ENCODE results near the gene CSF2RB. TPM values are rescaled to one million over a fixed set of nuclear protein-coding genes. Genes with fewer than 3 reads are reported as not detected.

The CSF2RB gene
- total and polyA plus RNA-seq, 5 experiments from 2014 or later: 0.41 to 0.60 TPM; not detected in 3

DNA sequence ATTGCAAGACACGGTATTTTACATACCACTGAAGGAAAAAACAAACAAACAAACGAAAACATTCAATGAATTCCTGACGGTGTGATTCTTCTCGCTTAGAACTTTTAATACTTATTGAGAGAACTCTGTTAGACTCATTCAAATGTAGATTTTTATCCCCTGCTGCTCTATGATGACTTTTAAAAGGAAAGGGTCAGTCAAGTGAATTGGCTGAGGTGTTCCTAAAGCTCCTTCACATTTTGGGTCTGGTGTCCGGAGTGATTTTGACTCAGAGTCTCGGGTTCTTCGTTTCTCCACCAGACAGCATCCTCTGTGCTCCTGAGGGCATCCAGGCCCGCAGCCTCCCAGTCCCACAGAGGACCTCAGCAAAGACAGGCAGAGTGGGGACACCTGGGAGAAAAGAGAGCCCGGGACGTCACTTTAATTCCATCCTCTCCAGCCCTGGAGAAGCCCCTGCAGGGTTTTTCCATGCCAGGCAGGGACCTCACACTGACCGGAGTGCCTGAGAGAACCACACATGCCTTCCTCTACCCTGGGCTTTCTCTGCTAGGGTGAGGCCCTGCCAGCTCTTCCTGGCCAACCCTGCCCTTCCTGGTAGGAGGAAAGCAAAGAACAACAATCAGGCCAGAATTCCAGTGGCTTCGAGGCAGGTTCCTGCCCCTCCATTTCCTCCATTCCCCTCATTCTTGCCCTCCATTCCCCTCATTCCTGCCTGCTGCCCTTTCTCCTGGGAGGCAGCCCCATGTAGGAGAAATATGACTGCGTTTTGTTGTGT, 1.4 kb upstream of the CSF2RB start:
- H3K27ac Mint-ChIP-seq: no peak overlapping the region
- H3K27me3 Mint-ChIP-seq: peaks cover 20 to 64% (median 24%) of the 10 kb centered on the region in 5 donors
- H3K4me1 Mint-ChIP-seq: peaks cover 0 to 16% (median under 1%) of the 10 kb centered on the region in 4 donors
- no peak overlapping the region for H3K4me3 Mint-ChIP-seq
- H3K36me3 Mint-ChIP-seq: no peaks in the 10 kb centered on the region
- POLR2A ChIA-PET: interaction anchor here (0.6 kb wide), 1 partner anchor 119 kb away, joined by 3 read pairs; no protein-coding TSS in a partner anchor
- ATAC-seq: no peak
- DNase-seq: no peak
- H3K9me3 Mint-ChIP-seq: no peaks in the 10 kb centered on the region

DNA sequence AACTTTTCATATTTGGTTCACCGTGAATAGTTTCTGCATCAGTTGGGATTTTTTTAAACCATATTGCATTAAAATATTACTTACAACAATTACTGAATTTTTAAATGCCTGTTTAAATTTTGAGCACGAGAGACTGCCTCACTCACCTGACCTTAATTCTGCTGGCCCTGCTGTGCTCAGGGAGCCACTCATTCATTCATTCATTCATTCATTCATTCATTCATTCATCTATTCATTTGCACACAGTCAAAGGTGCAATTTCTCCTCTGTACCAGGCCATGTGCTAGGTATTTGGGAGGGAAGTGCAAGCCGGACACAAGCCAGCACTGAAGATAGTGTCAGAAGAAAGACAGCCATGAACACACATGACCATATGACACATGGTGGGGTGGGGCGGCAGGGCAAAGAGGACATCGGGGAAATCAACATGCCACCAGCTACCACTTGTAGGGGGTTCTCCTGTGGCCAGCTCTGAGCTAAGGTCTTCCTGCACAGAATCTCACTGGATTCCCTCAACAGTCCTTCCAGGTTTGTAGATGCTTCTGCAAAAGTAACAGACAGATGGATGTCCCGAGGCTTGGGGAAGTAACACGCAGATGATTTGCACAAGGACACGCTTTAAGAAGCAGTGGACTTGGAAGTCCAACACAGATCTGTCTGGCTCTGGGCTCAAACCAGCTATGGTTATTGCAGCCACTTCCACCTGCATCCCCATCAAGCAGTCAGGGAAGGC, 568 bp upstream of the CSF2RB start:
- Mint-ChIP-seq H3K36me3 (no peaks in the 10 kb centered on the region), H3K27me3 (peaks cover 13 to 61% (median 25%) of the 10 kb centered on the region in 5 donors), H3K4me3 (peak overlapping the region in 1 of 10 donors; percentile 84), H3K27ac (peak overlapping the region in 2 of 10 donors; percentile 42 to 68), H3K9me3 (no peaks in the 10 kb centered on the region), H3K4me1 (peaks cover 0 to 16% (median under 1%) of the 10 kb centered on the region in 4 donors)
- POLR2A ChIA-PET: no interaction called here
- DNase-seq: no peak
- no peak for ATAC-seq

DNA sequence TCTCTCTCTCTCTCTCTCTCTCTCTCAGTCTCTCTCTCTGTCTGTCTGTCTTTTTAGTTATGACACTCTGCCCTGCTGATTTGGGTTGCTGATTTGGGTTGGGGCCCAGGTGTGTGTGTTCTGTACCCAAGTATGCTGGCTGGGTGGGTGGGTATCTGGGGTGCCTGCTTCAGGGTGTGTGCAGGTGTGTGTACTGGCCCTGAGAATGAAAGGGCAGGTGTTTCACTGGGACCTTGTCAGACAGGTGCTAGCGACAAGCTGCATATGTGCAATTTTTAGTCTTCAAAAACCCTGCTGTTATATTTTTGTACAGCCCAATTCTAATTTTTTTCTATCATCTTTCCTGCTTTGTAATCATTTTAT, 943 bp downstream of the CSF2RB start:
- H3K27me3 Mint-ChIP-seq: peaks cover 6 to 58% (median 25%) of the 10 kb centered on the region in 5 donors
- DNase-seq (no peak), ATAC-seq (no peak)
- peak overlapping the region in 1 of 10 donors; percentile 84 for H3K4me3 Mint-ChIP-seq
- POLR2A ChIA-PET: no interaction called here
- H3K27ac Mint-ChIP-seq: peak overlapping the region in 1 of 10 donors; percentile 42
- peaks cover 0 to 16% (median under 1%) of the 10 kb centered on the region in 4 donors for H3K4me1 Mint-ChIP-seq
- peaks cover 0 to 5% (median 0%) of the 10 kb centered on the region in 9 donors for H3K9me3 Mint-ChIP-seq
- H3K36me3 Mint-ChIP-seq: no peaks in the 10 kb centered on the region

DNA sequence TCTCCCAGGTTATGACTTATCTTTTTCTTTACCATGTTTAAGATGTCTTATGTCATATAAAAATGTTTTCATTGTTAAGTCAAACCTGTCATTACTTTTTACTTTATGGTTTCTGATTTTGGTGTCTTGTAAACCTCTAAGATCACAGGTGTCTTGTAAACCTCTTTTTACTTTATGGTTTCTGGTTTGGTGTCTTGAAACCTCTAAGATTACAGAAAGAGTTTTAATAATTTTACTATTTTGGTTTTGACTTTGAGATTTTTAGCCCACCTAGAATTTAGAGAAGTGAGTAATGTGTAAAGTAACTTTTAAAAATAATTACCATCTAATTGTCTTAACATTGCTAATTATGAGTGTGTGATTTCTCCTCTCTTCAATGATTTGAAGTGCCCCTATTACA, 2.6 kb downstream of the CSF2RB start:
- H3K4me1 Mint-ChIP-seq: peaks cover 0 to 18% (median under 1%) of the 10 kb centered on the region in 4 donors
- peaks cover 5 to 58% (median 21%) of the 10 kb centered on the region in 5 donors for H3K27me3 Mint-ChIP-seq
- H3K9me3 Mint-ChIP-seq: peaks cover 0 to 5% (median 0%) of the 10 kb centered on the region in 9 donors
- no peak overlapping the region for H3K4me3 Mint-ChIP-seq
- DNase-seq (no peak), ATAC-seq (no peak)
- H3K27ac Mint-ChIP-seq: no peak overlapping the region
- POLR2A ChIA-PET: no interaction called here
- no peaks in the 10 kb centered on the region for H3K36me3 Mint-ChIP-seq

DNA sequence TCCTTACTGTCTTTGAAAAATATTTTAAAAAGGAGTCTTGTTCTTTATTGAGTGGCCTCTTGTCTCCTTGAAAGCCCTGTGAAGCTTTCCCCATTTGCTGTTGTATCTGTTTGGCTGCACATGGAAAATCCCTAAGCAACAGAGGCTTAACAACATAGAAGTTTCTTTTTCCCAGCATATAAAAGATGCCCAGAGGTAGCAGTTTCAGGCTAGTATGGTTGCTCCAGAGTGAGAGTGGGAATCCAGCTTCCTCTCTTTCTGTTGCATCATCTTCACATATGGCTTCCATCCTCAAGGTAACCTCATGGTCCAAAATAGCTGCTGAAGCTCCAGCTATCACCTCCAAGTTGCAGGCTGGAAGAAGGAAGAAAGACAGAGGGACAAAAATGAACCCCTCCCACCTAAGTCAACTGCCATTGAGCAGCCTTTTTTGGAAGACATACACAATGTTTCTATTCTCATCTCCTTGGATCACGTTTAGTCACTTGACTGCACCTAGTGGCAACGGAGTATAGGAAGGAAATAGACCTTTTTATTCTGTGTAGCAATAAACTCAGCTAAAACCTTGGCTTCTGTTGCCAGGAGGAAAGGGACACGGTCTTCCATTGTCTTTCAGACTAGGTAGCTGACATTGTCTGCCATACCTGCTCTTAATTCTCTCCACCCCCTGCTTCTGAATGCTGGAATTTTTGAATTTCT, 5.3 kb downstream of the CSF2RB start:
- ATAC-seq (no peak), DNase-seq (no peak)
- POLR2A ChIA-PET: no interaction called here
- Mint-ChIP-seq H3K27ac (no peak overlapping the region), H3K4me1 (peaks cover 0 to 14% (median 0%) of the 10 kb centered on the region in 4 donors), H3K36me3 (no peaks in the 10 kb centered on the region), H3K27me3 (peaks cover 4 to 38% (median 15%) of the 10 kb centered on the region in 5 donors), H3K9me3 (peaks cover 0 to 5% (median 0%) of the 10 kb centered on the region in 9 donors), H3K4me3 (no peak overlapping the region)

DNA sequence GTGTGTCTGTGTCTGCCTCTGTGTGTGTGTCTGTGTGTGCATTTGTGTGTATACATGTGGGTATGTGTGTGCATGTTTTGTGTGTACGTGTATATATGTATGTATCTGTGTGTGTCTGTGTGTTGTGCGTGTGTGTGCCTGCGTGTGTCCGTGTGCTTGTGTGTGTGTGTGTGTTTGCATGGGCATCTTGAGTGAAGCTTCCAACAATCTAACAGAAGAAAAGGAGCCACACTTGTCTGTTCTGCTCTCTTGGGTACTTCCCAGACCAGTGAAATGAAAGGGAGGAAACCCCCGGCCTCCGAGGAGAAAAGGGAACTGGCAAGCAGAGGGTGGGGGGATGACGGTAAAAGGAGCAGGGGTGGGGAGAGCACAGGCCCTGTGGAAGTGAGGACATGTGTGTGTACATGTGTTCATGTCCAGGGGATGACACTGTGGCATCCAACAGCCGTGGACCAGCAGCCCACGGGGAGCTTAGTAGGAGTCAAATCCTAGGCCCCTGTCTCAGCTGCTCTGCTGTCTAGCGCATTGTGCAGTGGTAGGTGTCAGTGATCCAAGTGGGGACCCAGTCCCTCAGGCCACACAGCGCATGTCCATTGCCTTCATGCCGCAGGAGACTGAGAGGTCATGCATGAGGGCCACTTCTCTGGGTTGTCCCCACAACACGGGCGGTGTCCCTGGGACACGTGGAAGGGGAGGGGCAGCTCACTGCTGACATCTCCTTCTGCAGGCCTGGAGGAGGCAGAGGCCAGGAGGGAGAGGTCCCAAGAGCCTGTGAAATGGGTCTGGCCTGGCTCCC, 8.1 kb downstream of the CSF2RB start:
- POLR2A ChIA-PET: no interaction called here
- peaks cover 0 to 5% (median 0%) of the 10 kb centered on the region in 9 donors for H3K9me3 Mint-ChIP-seq
- H3K27me3 Mint-ChIP-seq: peaks cover 12 to 45% (median 20%) of the 10 kb centered on the region in 5 donors
- no peak overlapping the region for H3K27ac Mint-ChIP-seq
- DNase-seq: no peak
- H3K4me3 Mint-ChIP-seq: no peak overlapping the region
- H3K36me3 Mint-ChIP-seq: no peaks in the 10 kb centered on the region
- ATAC-seq: no peak
- H3K4me1 Mint-ChIP-seq: peaks cover 0 to 6% (median 1%) of the 10 kb centered on the region in 4 donors

DNA sequence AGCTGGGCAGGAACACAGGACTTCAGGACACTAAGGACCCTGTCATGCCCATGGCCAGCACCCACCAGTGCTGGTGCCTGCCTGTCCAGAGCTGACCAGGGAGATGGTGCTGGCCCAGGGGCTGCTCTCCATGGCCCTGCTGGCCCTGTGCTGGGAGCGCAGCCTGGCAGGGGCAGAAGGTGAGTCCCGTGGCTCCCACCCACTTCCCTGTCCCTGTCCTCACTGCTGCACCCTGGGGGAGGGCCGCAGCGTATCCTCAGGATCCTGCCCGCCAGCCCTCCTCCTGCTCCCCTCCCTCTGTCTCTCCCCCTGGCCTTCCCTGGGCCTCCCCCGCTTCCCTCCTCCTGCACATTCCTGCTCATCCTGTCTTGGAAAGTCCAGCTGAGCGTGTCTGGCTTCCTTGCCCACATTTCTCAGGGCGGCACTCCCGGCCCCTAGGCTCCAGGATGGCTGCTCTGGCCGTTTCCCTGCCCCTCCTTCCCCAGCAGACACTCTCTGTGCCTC, 8.7 kb downstream of the CSF2RB start:
- Mint-ChIP-seq H3K4me1 (peaks cover 0 to 6% (median 1%) of the 10 kb centered on the region in 4 donors), H3K27ac (no peak overlapping the region), H3K9me3 (peaks cover 0 to 5% (median 0%) of the 10 kb centered on the region in 9 donors), H3K27me3 (peaks cover 12 to 44% (median 21%) of the 10 kb centered on the region in 5 donors), H3K36me3 (no peaks in the 10 kb centered on the region), H3K4me3 (no peak overlapping the region)
- POLR2A ChIA-PET: no interaction called here
- no peak for DNase-seq
- no peak for ATAC-seq

DNA sequence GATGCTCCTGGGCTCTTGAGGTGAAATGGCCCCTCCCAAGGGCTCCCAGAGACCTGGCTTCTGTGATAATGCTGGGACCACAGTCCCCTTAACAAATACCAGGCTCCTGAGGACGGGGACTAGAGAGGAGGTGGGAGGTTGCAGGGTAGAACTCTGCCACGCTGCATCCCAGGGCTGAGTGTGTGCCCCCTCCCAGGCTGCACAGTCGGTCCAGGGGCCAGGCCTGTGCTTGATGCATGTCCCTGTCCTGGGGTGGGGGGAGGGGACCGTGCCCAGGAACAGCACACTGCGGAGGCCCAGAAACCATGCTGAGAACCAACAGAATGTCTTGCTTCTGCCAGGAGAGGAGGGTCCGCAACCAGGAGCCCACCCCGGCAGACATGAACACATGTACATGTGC, 9.3 kb downstream of the CSF2RB start:
- H3K9me3 Mint-ChIP-seq: peaks cover 0 to 5% (median 0%) of the 10 kb centered on the region in 9 donors
- no peak overlapping the region for H3K27ac Mint-ChIP-seq
- H3K4me1 Mint-ChIP-seq: peaks cover 0 to 6% (median 1%) of the 10 kb centered on the region in 4 donors
- H3K4me3 Mint-ChIP-seq: no peak overlapping the region
- POLR2A ChIA-PET: no interaction called here
- DNase-seq (no peak), ATAC-seq (no peak)
- no peaks in the 10 kb centered on the region for H3K36me3 Mint-ChIP-seq
- H3K27me3 Mint-ChIP-seq: peaks cover 12 to 43% (median 26%) of the 10 kb centered on the region in 5 donors

DNA sequence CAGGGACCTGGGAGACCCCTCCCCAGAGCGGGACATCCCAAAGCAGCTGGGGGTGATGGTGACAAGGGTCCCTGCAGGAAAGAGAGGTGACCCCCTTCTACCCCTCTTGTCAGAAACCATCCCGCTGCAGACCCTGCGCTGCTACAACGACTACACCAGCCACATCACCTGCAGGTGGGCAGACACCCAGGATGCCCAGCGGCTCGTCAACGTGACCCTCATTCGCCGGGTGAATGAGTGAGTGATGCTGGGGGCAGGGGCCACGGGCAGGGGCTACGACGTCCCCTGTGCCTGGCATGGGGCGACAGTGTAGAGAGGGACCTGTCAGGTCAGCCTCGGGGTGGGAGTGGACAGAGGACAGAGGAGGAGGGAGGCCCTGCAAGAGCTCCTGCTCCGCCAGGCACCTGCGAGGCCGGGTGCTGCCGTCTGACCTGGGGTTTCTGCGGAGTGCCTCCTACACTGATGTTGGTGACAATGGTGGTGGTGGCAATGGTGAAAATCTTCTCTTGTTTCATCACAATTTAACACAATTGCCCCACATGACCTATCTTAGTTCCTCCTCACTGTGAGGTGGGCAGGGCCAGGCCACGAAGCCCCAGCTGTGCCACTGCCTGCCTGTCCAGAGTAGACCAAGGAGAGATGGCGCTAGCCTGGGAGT, 9.8 kb downstream of the CSF2RB start:
- Mint-ChIP-seq H3K36me3 (no peaks in the 10 kb centered on the region), H3K4me3 (no peak overlapping the region), H3K9me3 (peaks cover 0 to 5% (median 0%) of the 10 kb centered on the region in 9 donors), H3K4me1 (peaks cover 0 to 6% (median 1%) of the 10 kb centered on the region in 4 donors), H3K27ac (no peak overlapping the region), H3K27me3 (peaks cover 12 to 43% (median 27%) of the 10 kb centered on the region in 5 donors)
- POLR2A ChIA-PET: no interaction called here
- DNase-seq (peak in 1 of 10 donors; percentile 41), ATAC-seq (no peak)

DNA sequence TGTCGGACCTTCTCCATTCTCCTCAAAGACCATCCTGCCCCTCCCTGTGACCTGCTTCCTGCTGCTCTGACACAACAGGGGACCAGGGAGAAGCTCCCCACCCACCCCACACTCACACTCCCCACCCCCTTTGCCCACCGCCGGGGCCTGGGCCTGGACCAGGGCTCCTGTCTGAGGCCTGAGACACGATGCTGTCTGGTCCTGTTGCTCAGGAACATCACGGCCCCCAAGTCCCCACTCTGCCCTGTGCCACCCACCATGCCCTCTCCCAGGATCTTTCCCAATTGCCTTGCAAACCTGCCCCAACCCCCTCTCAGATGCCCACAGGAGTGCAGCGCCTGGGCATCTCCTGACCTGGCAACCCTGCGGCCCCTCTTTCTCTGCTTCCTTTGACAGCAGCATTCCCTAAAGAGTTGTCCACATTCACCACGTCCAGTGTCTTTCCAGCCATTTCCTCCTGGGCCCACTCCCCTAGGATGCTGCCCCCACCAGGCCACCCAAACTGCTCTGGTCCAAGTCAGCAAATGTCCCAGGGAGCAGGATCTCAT, 10.8 kb downstream of the CSF2RB start:
- Mint-ChIP-seq H3K4me1 (peaks cover 0 to 6% (median 1%) of the 10 kb centered on the region in 4 donors), H3K9me3 (peaks cover 0 to 4% (median 0%) of the 10 kb centered on the region in 9 donors), H3K27me3 (peaks cover 12 to 45% (median 27%) of the 10 kb centered on the region in 5 donors), H3K36me3 (no peaks in the 10 kb centered on the region), H3K4me3 (no peak overlapping the region), H3K27ac (no peak overlapping the region)
- POLR2A ChIA-PET: no interaction called here
- DNase-seq (no peak), ATAC-seq (no peak)
